ENCODE data around the gene DNMT1. TPM values are rescaled to one million over a fixed set of nuclear protein-coding genes. Genes with fewer than 3 reads are reported as not detected.

DNMT1 gene
- total RNA-seq = 28.9 and 36.7 TPM in 2 replicates

DNA sequence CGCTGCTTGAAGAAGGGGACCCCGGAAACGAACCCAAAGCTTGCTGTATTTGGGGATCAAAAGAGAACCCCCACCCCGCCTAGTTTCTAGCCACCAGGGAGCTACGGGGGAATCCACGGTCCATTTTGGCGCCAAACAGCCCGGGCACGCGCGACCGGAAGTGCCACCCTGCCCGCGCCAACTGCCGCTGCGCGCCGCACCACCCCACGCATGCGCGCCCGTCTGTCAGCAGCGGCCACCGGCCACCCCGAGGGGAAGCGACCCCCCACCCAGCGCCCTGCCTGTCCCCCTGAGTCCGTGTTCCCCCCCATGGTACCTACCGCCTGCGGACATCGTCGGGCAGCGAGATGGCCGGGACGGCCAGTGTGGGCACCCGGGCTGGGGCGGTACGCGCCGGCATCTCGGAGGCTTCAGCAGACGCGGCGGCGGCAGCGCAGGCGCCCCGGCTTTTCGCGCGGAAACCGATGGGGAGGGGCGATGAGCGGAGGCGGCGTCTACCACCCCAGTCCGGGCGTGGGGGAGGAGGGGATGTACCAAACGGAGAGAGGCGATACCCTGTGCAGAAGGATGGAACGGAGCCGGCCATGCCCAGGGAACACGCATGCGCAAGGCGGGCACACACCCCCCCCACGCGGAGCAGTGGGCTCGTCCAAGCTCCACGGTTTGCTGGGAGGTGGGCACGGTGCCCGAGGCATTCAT is at the start of gene DNMT1:
Gene DNMT1, minus strand, starts transcription at position 454 of the 699 bp plus-strand sequence. Its CDS starts 54 bp downstream, at position 400.

DNA sequence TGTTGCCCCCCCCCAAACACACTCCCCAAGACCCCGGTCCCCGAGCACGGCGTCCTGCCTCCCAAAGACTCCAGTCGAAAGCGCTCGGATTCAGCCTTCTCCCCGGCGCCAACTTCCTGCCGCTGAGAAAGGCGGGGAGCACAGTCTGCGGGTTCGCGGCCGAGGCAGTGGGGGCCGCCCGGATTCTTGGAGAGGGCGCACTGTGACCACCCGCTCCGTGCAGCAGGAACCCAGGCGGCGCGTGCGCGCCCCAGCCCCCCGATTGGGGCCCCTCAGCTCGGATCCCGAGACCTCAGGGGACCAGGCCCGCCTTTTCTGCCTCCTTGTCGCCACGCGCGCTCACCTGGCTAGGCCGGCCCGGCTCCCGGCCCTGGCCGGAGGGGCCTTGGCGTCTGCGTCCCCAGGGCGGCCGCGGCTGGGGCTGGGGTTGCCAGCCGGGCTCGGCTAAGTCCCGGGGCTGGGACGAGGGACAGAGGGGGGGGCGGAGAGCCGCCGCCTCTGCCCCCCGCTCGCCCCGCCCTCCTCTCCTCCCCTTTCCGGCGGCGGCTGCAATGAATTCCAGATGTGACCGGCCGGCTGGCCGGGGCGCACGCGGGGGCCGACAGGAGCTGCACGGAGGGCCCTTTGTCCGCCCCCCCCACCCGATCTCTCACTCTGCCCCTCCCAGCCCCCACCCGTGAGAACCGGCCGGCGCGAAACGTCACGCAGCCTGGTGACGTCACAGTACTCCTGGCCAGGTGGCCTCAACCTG is 36.3 kb upstream of the DNMT1 start, which contains the start of gene S1PR2:
Gene S1PR2, minus strand, starts transcription at position 471 of the 751 bp plus-strand sequence. CDS start 6,426 bp downstream, outside the sequence.

DNA sequence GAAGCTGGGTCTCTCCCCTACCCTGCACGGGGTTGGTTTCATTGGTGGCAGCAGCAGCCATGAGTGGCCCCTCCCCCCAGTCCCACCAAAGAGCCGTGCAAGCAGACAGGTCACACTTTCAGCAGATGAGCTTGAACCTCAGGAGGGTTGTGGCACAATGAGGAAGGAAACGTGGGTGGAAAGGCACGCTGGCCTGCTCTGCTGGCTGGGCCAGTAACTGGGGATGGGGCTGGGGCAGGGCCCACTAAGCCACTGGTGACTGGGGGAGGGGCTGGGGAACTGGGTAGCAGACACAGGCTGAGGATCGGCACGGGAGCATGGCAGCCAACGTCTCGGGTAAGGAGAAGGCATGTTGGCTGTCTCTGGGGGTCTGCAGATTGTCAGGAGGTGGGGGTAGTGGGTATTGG is 83.3 kb downstream of the DNMT1 start, which contains the start of gene P2RY11:
Gene P2RY11, plus strand, starts transcription at position 289 of the 407 bp plus-strand sequence. Its CDS starts 29 bp downstream, at position 318.

GRCh38 chr19:10106100-10106936 is 88.4 kb downstream of the DNMT1 start, which contains the start of gene PPAN:
Gene PPAN, plus strand, starts transcription at chr19:10106362. Its CDS starts 33 bp downstream, at chr19:10106395.

DNA sequence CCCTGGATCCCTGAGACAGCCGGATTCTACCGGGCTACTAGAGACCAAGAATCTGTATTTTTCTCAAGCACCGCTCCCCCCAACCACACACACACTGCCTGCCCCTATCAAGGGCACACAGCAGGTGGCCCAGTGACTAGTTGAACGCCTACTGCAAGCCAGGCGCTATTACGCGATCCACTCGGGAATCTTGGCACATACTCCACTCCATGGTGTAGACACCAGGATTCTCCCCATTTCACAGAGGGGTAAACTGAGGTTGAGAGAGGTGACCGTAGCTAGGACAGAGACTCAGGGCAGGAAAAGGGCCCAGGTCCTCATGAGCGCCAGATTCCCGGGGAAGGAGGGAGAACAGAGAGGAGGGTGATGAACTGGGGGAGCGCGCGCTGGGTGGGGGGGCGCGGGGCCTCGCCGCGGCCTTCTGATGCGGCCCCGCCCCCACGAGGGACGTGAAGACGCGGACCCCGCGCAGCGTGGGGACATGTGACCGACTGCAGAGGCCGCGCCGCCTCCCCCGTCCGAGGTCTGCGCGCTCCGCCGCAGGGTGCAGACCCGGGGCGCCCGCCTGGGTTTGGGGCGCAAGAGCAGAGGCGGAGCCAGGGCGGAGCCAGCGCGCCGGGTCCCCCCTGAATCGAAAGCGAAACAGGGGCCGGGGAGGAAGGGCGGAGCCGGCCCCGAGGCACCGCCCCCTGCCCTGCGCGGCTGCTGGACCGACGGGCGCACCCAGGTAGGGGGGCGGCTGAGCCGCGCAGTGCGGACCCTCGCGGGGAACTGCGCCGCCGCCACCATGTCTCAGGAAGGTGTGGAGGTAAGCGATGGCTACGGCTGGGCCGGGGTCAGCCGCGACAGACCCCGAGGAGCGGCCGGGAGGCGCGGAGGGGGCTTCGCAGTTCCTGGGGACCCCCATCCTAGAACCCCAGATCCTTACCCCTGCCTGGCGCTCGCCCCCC is 108.8 kb downstream of the DNMT1 start, which contains the start of gene SHFL:
Gene SHFL, plus strand, starts transcription at position 677 of the 950 bp plus-strand sequence. Its CDS starts 111 bp downstream, at position 788.

Small RNA genes lying within 50 kb of the gene (small RNA-seq; reads per million reads assigned to genes)
- gene MIR4322 (1.5 reads per million, percentile 35 among the genes with 10 or more reads in this experiment), gene SNORD105 (24.7 reads per million, percentile 96 among the genes with 10 or more reads in this experiment), gene SNORD105B (519 reads per million, percentile 99 among the genes with 10 or more reads in this experiment)

Other genes with a start within 250 kb of the DNMT1 start
- 37.6 and 67.5 TPM in 2 replicates for gene COL5A3, start 184.4 kb downstream of the DNMT1 start, total RNA-seq
- not detected in 2 replicates for gene RDH8, start 181.5 kb downstream of the DNMT1 start, total RNA-seq
- 36.5 and 36.8 TPM in 2 replicates for gene SHFL, start 108.6 kb downstream of the DNMT1 start, total RNA-seq
- not detected in 2 replicates for gene ANGPTL6, start 92.3 kb downstream of the DNMT1 start, total RNA-seq
- 33.8 and 38.9 TPM in 2 replicates for gene PPAN, start 88.6 kb downstream of the DNMT1 start, total RNA-seq
- gene P2RY11, start 83.3 kb downstream of the DNMT1 start, total RNA-seq = 3.8 and 3.9 TPM in 2 replicates
- 213 and 274 TPM in 2 replicates for gene EIF3G, start 75.1 kb downstream of the DNMT1 start, total RNA-seq
- 32.9 and 33.5 TPM in 2 replicates for gene S1PR2, start 36.4 kb upstream of the DNMT1 start, total RNA-seq
- 45.6 and 59.9 TPM in 2 replicates for gene MRPL4, start 57.3 kb upstream of the DNMT1 start, total RNA-seq
- gene ICAM1, start 76.2 kb upstream of the DNMT1 start, total RNA-seq = 9.2 and 25.2 TPM in 2 replicates
- 0.24 and 0.32 TPM in 2 replicates for gene ICAM4, start 92.0 kb upstream of the DNMT1 start, total RNA-seq
- 1.5 TPM in 1 of 2 replicates, not detected in the other for gene ICAM5, start 95.0 kb upstream of the DNMT1 start, total RNA-seq
- gene ZGLP1, start 114.9 kb upstream of the DNMT1 start, total RNA-seq = 0.81 and 1.8 TPM in 2 replicates
- 14.1 and 16.0 TPM in 2 replicates for gene FDX2, start 121.1 kb upstream of the DNMT1 start, total RNA-seq
- gene RAVER1, start 138.6 kb upstream of the DNMT1 start, total RNA-seq = 12.0 and 14.6 TPM in 2 replicates
- gene ICAM3, start 144.7 kb upstream of the DNMT1 start, total RNA-seq = 1.3 and 2.6 TPM in 2 replicates
- 50.0 and 77.2 TPM in 2 replicates for gene TYK2, start 185.6 kb upstream of the DNMT1 start, total RNA-seq
- 114 and 132 TPM in 2 replicates for gene CDC37, start 208.6 kb upstream of the DNMT1 start, total RNA-seq
- gene PDE4A, start 225.6 kb upstream of the DNMT1 start, total RNA-seq = 7.4 and 8.6 TPM in 2 replicates

Data from hair follicle dermal papilla cell (primary cell).